GM12874 (cell line): ENCODE data around the gene AFAP1L2.

Source experiments
- TF ChIP-seq, protein P1 (sequence below): IDR thresholded peaks from 2 replicates; pipeline ENCODE4 v1.5.1; 2011; ENCODE audit warnings: low read depth, mild to moderate bottlenecking, control low read depth, low read length, moderate library complexity; ENCODE audit not compliant: insufficient read depth

The AFAP1L2 gene

GRCh38 chr10:114262496-114262895 lies 141.8 kb downstream of the AFAP1L2 start:
- TF ChIP-seq, protein P1, sequence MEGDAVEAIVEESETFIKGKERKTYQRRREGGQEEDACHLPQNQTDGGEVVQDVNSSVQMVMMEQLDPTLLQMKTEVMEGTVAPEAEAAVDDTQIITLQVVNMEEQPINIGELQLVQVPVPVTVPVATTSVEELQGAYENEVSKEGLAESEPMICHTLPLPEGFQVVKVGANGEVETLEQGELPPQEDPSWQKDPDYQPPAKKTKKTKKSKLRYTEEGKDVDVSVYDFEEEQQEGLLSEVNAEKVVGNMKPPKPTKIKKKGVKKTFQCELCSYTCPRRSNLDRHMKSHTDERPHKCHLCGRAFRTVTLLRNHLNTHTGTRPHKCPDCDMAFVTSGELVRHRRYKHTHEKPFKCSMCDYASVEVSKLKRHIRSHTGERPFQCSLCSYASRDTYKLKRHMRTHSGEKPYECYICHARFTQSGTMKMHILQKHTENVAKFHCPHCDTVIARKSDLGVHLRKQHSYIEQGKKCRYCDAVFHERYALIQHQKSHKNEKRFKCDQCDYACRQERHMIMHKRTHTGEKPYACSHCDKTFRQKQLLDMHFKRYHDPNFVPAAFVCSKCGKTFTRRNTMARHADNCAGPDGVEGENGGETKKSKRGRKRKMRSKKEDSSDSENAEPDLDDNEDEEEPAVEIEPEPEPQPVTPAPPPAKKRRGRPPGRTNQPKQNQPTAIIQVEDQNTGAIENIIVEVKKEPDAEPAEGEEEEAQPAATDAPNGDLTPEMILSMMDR: no peak

- TF ChIP-seq, protein P1: no peak
Observed at GRCh38 chr10:114261076-114261475, 143.2 kb downstream of the AFAP1L2 start.

- TF ChIP-seq, protein P1: no peak
Observed at GRCh38 chr10:114260366-114260765, 143.9 kb downstream of the AFAP1L2 start.

- TF ChIP-seq, protein P1: no peak
Observed at GRCh38 chr10:114259824-114260223, 144.5 kb downstream of the AFAP1L2 start.

DNA sequence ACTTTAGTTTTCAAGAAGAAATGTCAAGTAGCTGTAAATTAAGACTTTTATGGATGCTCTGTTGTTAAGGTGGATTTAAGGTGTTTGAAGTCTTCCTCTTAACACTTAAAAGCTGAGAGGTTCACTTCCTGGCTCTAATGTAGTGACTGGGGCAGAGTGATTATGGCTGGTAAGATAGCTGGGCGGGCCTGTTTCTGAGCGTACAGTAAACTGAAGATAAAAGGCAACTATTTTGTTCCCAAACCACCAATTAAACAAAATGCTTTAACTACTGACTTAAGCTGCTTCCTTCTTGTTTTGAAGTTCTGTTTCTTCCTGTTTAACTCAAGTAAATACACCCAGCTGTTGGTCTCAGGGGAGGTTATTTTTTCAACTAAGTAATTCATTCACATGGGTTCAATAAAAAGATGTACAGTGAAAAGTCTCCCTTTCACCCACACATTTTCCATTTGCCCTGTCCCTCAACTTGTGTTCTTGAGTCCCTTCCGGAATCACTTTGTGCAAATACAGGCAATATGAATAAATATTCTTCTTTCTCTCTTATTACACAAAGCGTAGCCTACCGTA lies 145.9 kb downstream of the AFAP1L2 start:
- TF ChIP-seq, protein P1: no peak

- TF ChIP-seq, protein P1: no peak
Observed at GRCh38 chr10:114257498-114257897, 146.8 kb downstream of the AFAP1L2 start.

DNA sequence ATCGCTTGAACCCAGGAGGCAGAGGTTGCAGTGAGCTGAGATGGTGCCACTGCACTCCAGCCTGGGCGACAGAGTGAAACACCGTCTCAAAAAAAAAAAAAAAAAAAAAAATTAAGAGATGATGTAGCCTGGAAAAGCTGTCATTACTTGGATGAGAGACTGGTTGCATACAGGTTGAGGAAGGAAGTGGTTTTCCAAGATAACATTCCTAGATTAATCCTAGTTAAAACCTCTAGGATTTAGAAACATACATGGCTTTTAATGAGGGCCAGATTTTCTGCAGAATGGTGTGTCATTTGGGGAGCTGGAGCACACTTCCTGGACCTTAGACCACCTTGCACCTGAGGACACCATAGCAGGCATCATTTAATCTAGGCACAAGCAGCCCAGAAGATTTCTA lies 147.5 kb downstream of the AFAP1L2 start:
- TF ChIP-seq, protein P1: no peak
